Tibial nerve (tissue), 4 donors: Measurements from ENCODE around the gene GANAB. TPM values are rescaled to one million over a fixed set of nuclear protein-coding genes. Genes with fewer than 3 reads are reported as not detected.
"Not testable (repeated sequence)": the region's sequence is repeated elsewhere in the genome, so short reads cannot be mapped to it uniquely, and the experiment has no call there.

Experiments
- DNase-seq, 2 donors: peaks; one replicate each; pipeline ENCODE4 v3.0.0-alpha.2; 2019; ENCODE audit warnings: low spot score in 2 of 2
- H3K27ac ChIP-seq, 4 donors: fragments of 200-600 bp; sonication (generic) in 3 of 4; one replicate each; pipeline ENCODE4 v1.5.1; 2017 to 2019; ENCODE audit warnings: mild to moderate bottlenecking in 1 of 4
- H3K27me3 ChIP-seq, 2 donors: fragments of 200-600 bp; sonication (generic) in 1 of 2; one replicate each; pipeline versions ENCODE4 v1.5.1 to v1.6.0; 2017 to 2019
- H3K36me3 ChIP-seq, 3 donors: fragments of 200-600 bp; sonication (generic); one replicate each; pipeline ENCODE4 v1.5.1; 2018 to 2019
- H3K4me1 ChIP-seq, 4 donors: fragments of 200-600 bp; sonication (generic) in 3 of 4; one replicate each; pipeline ENCODE4 v1.5.1; 2017 to 2019
- H3K4me3 ChIP-seq, 4 donors: fragments of 200-600 bp; sonication (generic) in 3 of 4; one replicate each; pipeline ENCODE4 v1.5.1; 2017 to 2019; ENCODE audit warnings: mild to moderate bottlenecking in 1 of 4, moderate library complexity in 1 of 4
- H3K9me3 ChIP-seq, 4 donors: fragments of 200-600 bp; sonication (generic) in 3 of 4; one replicate each; pipeline ENCODE4 v1.5.1; 2017 to 2019
- EP300 ChIP-seq, 2 donors: sonication (generic); formaldehyde crosslinking; IDR thresholded peaks; one replicate each; pipeline ENCODE4 v1.6.1; 2017; ENCODE audit warnings: antibody characterized with exemption in 2 of 2, mild to moderate bottlenecking in 1 of 2
- POLR2A ChIP-seq, 2 donors: fragments of 450-650 bp; IDR thresholded peaks; one replicate each; pipeline ENCODE4 v1.6.1; 2017; ENCODE audit warnings: antibody characterized with exemption in 2 of 2, mild to moderate bottlenecking in 2 of 2, moderate library complexity in 2 of 2
- WGBS, 2 donors: methylation state at CpG; one replicate each; pipeline ENCODE4 v1.1.5; 2018; 5-methylcytosine and 5-hydroxymethylcytosine counted together
- total RNA-seq, 4 donors: library from RNA; depleted of rRNA; stranded (reverse); fragments of >200 nt; gene quantifications; one replicate each; pipeline ENCODE4 v1.1.0, GENCODE V29; 2016
- TF ChIP-seq, protein P1 (sequence below), 5 experiments: fragments of 200-600 bp in 3 of 5; fragments of 450-650 bp in 2 of 5; sonication (generic) in 3 of 5; IDR thresholded peaks; one replicate each; pipeline ENCODE4 v1.5.1; 2016 to 2019; ENCODE audit warnings: antibody characterized with exemption in 5 of 5, mild to moderate bottlenecking in 3 of 5, moderate library complexity in 2 of 5

Gene GANAB
- total RNA-seq, 4 donors from 2014 or later = 107 to 150 (median 121) TPM

DNA sequence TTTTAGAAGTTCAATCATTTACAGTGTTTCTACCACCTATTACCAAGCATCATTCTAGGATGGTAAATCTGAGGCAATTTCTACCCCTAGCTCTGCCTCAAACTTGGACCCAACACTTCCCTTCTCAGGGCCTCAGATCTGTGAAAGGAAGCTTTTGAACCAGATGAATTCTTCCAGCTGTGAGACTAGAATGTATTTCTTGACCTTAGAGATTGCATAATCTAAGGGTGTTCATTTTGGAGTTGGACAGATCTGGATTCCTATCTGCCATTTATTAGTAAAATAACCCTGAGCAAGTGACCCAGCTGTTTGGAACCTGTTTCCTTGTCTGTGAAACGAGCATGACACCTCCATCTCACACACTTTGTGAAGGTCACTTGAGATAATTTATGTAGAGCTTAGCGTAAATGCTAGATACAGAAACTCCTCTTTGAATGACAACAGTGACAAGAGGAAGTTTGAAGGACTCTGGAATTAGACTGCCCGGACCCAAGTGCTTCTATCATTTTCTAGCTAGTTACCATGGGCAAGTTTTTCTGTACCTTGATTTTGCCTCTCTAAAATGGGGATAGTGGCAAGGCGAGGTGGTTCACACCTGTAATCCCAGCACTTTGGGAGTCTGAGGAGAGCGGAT is 10.5 kb upstream of the GANAB start:
- H3K27me3 ChIP-seq = no peaks in the 10 kb centered on the region
- no peak overlapping the region for H3K27ac ChIP-seq
- no peak for DNase-seq
- peaks cover 0 to 4% (median 0%) of the 10 kb centered on the region in 3 donors for H3K36me3 ChIP-seq
- no peaks in the 10 kb centered on the region for H3K9me3 ChIP-seq
- no peak overlapping the region for H3K4me3 ChIP-seq
- WGBS, 2 donors = 62 to 66% methylated on average over 5 of the region's 5 CpGs
- H3K4me1 ChIP-seq = peaks cover 0 to 8% (median 6%) of the 10 kb centered on the region in 4 donors
- TF ChIP-seq POLR2A (IDR thresholded peaks at IDR 0.05) = no peak

DNA sequence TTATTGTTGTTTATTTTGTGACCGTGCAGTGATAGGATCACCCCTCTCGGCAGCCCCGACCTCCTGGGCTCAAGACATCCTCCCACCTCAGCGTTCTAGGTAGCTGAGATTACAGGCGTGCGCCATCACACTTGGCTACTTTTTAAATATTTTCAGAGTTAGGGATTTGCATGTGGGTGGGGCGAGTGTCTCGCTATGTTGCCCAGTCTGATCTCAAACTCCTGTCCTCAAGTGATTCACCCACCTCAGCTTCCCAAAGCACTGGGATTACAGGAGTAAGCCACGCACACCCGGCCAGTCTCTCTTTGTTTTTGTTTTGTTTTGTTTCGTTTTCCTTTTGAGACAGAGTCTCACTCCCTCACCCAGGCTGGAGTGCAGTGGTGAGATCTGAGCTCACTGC is 7.9 kb upstream of the GANAB start:
- Histone ChIP-seq H3K4me3 (no peak overlapping the region), H3K27ac (no peak overlapping the region), H3K27me3 (no peaks in the 10 kb centered on the region), H3K36me3 (peaks cover 0 to 12% (median 0%) of the 10 kb centered on the region in 3 donors), H3K9me3 (no peaks in the 10 kb centered on the region), H3K4me1 (peaks cover 0 to 19% (median 13%) of the 10 kb centered on the region in 4 donors)
- no peak for DNase-seq
- TF ChIP-seq, protein P1, sequence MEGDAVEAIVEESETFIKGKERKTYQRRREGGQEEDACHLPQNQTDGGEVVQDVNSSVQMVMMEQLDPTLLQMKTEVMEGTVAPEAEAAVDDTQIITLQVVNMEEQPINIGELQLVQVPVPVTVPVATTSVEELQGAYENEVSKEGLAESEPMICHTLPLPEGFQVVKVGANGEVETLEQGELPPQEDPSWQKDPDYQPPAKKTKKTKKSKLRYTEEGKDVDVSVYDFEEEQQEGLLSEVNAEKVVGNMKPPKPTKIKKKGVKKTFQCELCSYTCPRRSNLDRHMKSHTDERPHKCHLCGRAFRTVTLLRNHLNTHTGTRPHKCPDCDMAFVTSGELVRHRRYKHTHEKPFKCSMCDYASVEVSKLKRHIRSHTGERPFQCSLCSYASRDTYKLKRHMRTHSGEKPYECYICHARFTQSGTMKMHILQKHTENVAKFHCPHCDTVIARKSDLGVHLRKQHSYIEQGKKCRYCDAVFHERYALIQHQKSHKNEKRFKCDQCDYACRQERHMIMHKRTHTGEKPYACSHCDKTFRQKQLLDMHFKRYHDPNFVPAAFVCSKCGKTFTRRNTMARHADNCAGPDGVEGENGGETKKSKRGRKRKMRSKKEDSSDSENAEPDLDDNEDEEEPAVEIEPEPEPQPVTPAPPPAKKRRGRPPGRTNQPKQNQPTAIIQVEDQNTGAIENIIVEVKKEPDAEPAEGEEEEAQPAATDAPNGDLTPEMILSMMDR (IDR thresholded peaks at IDR 0.05) = no peak
- no peak for TF ChIP-seq EP300 (IDR thresholded peaks at IDR 0.05)
- 86 to 91% methylated on average over 11 of the region's 11 CpGs for WGBS, 2 donors

DNA sequence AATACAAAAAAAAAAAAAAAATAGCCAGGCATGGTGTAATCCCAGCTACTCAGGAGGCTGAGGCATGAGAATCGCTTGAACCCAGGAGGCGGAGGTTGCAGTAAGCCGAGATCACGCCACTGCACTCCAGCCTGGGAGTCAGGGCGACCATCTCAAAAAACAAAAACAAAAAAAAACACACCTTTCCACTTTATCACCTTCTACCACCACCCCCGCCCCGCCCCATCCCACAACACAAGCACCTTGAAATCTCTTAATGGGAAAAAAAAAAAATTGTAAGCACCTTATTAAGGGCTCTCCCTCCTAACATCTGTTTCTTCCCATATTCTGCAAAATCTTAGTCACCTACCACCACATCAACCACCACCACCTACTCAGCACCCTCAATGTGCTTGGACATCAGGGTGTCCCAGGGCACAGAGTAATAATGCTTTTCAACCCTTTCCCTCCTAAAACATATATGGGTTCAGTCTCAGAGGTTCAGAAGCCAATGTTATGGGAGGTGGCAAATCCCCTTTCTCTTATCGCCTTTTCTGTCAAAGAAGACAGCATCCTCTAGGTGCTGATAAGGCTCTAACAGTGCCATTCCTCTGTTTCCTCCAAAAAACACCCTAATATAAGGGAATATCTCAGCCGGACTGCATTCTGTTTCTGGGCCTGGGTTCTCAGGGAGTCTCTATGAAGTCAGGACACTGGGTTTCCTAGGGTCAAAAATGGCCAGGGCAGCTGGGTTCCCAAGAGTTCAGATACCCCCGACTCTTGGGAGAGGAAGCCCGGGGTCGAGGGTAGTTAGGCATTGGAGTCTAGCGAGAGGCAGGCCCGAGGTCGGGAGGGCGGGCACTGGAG is 6.0 kb upstream of the GANAB start:
- Histone ChIP-seq H3K4me1 (peaks cover 0 to 23% (median 13%) of the 10 kb centered on the region in 4 donors), H3K9me3 (no peaks in the 10 kb centered on the region), H3K36me3 (peaks cover 0 to 31% (median 4%) of the 10 kb centered on the region in 3 donors), H3K4me3 (peak overlapping the region; percentile 80 to 91 (median 88)), H3K27ac (peak overlapping the region; percentile 68 to 97 (median 94)), H3K27me3 (no peaks in the 10 kb centered on the region)
- no peak for DNase-seq
- TF ChIP-seq EP300 (IDR thresholded peaks at IDR 0.05) = no peak
- WGBS, 2 donors = 37 to 39% methylated on average over 16 of the region's 16 CpGs

DNA sequence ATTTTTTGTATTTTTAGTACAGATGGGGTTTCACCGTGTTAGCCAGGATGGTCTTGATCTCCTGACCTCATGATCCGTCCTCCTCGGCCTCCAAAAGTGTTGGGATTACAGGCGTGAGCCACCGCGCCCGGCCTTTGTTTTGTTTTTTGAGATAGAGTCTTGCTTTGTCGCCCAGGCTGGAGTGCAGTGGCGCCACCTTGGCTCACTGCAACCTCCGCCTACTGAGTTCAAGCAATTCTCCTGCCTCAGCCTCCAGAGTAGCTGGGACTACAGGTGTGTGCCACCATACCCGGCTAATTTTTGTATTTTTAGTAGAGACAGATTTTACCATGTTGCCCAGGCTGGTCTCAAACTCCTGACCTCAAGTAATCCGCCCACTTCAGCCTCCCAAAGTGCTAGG is 3.9 kb upstream of the GANAB start:
- H3K4me1 ChIP-seq = peaks cover 0 to 36% (median 22%) of the 10 kb centered on the region in 4 donors
- not testable (repeated sequence) for H3K27me3 ChIP-seq, H3K27ac ChIP-seq, H3K4me3 ChIP-seq, H3K9me3 ChIP-seq, DNase-seq
- WGBS, 2 donors = 94 to 95% methylated on average over 12 of the region's 12 CpGs
- H3K36me3 ChIP-seq = peaks cover 0 to 32% (median 4%) of the 10 kb centered on the region in 3 donors

DNA sequence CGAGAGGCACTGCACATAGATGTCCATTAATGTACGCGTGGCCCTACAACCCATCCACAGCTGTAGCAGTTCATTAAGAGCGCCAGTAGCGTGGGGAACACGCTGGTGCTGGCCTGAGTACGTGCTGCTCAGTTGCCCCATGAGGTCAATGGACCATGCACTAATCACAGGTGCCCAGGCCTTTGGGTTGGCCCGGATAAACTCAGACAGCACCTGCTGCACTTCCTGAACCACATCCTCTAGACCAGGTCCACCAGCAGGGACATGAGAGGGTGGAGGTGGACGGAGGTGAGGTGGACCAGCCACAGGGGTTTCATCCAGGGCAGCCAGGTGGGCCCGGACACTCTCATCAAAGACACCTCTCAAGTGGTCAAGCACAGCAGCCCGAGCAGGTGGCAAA is 3.1 kb upstream of the GANAB start:
- DNase-seq = no peak
- H3K36me3 ChIP-seq = peaks cover 0 to 34% (median 4%) of the 10 kb centered on the region in 3 donors
- no peak for TF ChIP-seq EP300 (IDR thresholded peaks at IDR 0.05)
- TF ChIP-seq POLR2A (IDR thresholded peaks at IDR 0.05) = no peak
- TF ChIP-seq, protein P1 (IDR thresholded peaks at IDR 0.05) = no peak
- WGBS, 2 donors = 91 to 92% methylated on average over 9 to 11 of the region's 11 CpGs
- no peaks in the 10 kb centered on the region for H3K27me3 ChIP-seq
- H3K27ac ChIP-seq = no peak overlapping the region
- no peaks in the 10 kb centered on the region for H3K9me3 ChIP-seq
- peaks cover 0 to 44% (median 28%) of the 10 kb centered on the region in 4 donors for H3K4me1 ChIP-seq
- H3K4me3 ChIP-seq = no peak overlapping the region

DNA sequence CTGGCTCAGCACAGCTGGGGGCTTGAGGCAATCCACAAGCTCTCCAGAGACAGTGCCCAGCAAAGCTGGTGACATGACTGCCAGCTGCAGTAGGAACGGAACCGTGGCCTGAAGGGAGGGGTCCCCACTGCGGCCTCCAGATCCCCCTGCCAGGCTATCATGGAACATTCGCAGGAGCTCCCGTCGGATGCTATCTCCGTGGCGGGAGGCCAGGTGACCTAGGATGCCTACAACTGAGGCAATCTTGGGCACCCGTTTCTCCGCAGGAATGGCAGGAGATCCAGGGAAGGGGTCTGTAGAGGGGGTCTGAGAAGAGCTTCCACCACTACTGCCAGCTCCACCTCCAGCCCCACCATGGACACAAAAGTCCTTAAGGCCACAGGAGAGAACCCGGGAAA is 2.6 kb upstream of the GANAB start:
- H3K4me3 ChIP-seq = no peak overlapping the region
- H3K27ac ChIP-seq = no peak overlapping the region
- no peaks in the 10 kb centered on the region for H3K27me3 ChIP-seq
- TF ChIP-seq EP300 (IDR thresholded peaks at IDR 0.05) (no peak), POLR2A (IDR thresholded peaks at IDR 0.05) (no peak)
- TF ChIP-seq, protein P1 (IDR thresholded peaks at IDR 0.05) = no peak
- H3K9me3 ChIP-seq = no peaks in the 10 kb centered on the region
- WGBS, 2 donors = 90 to 92% methylated on average over 11 of the region's 11 CpGs
- peaks cover 0 to 39% (median 4%) of the 10 kb centered on the region in 3 donors for H3K36me3 ChIP-seq
- DNase-seq = no peak
- peaks cover 0 to 50% (median 28%) of the 10 kb centered on the region in 4 donors for H3K4me1 ChIP-seq
